ENCODE data around the gene TAF1C. TPM values are rescaled to one million over a fixed set of nuclear protein-coding genes. Genes with fewer than 3 reads are reported as not detected.

Gene TAF1C
- total RNA-seq, 3 donors from 2014 or later = 29.5 to 52.7 (median 39.0) TPM

DNA sequence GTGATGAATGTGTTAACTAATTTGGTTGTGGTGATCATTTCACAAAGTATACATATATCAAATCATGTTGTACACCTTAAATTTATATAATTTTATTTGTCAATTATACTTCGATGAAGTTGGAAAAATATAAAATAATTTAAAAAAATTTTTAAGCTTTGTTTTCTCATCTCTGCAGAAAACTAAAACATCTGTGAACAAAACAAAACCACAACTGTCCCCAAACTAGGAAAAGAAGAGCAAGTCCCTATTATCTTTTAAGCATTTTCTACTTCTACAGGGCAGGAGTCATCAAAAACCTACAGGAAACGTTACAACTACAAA lies 48.4 kb downstream of the TAF1C start:
- TF ChIP-seq, protein P1, sequence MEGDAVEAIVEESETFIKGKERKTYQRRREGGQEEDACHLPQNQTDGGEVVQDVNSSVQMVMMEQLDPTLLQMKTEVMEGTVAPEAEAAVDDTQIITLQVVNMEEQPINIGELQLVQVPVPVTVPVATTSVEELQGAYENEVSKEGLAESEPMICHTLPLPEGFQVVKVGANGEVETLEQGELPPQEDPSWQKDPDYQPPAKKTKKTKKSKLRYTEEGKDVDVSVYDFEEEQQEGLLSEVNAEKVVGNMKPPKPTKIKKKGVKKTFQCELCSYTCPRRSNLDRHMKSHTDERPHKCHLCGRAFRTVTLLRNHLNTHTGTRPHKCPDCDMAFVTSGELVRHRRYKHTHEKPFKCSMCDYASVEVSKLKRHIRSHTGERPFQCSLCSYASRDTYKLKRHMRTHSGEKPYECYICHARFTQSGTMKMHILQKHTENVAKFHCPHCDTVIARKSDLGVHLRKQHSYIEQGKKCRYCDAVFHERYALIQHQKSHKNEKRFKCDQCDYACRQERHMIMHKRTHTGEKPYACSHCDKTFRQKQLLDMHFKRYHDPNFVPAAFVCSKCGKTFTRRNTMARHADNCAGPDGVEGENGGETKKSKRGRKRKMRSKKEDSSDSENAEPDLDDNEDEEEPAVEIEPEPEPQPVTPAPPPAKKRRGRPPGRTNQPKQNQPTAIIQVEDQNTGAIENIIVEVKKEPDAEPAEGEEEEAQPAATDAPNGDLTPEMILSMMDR (IDR thresholded peaks at IDR 0.05) = no peak
- no peak for TF ChIP-seq POLR2A (IDR thresholded peaks at IDR 0.05)
- no peak for TF ChIP-seq POLR2AphosphoS5 (IDR thresholded peaks at IDR 0.05)
- no peak for DNase-seq (ENCODE audit: low spot score in 2 of 2)
- no peaks in the 10 kb centered on the region for H3K36me3 ChIP-seq
- no peaks in the 10 kb centered on the region for H3K4me1 ChIP-seq
- no peaks in the 10 kb centered on the region for H3K9me3 ChIP-seq
- intact Hi-C loops (cut with DNase I; ENCODE audit: low total_unique reads) = no loop called here
- no peak overlapping the region for H3K4me3 ChIP-seq
- no peak overlapping the region for H3K27ac ChIP-seq
- no peaks in the 10 kb centered on the region for H3K27me3 ChIP-seq

DNA sequence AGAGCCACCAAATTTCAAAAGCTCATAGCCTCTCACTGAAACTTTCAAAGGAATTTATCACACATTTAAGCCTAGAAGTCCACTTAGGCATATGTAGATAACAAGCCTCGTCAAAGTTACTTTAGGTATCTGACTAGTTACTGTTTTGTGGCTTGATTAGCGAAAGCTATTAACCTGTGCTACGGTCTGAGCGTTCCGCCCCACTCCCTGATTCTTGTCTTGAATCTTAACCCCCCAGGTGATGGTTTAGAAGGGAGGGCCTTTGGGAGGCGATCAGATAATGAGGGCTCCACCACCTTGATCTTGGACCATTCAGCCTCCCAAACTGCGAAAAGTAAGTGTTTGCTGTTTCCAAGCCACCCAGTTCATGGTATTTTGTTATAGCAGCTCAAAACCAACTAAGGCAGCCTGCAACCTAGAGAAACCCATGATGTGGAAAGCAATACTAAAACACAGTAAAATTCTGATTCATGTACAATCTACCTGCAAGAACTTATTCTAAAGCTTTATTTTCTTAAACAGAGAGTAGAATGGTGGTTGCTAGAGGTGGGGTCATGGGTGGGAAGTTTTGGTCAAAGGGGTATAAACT lies 49.0 kb downstream of the TAF1C start:
- H3K27ac ChIP-seq = no peak overlapping the region
- TF ChIP-seq POLR2A (IDR thresholded peaks at IDR 0.05) (no peak), POLR2AphosphoS5 (IDR thresholded peaks at IDR 0.05) (no peak)
- TF ChIP-seq, protein P1 (IDR thresholded peaks at IDR 0.05) = no peak
- no peaks in the 10 kb centered on the region for H3K9me3 ChIP-seq
- H3K36me3 ChIP-seq = no peaks in the 10 kb centered on the region
- no peak overlapping the region for H3K4me3 ChIP-seq
- H3K27me3 ChIP-seq = no peaks in the 10 kb centered on the region
- H3K4me1 ChIP-seq = no peaks in the 10 kb centered on the region
- intact Hi-C loops (cut with DNase I; ENCODE audit: low total_unique reads) = no loop called here
- peak in 1 of 2 donors; percentile 2 for DNase-seq (ENCODE audit: low spot score in 2 of 2)

DNA sequence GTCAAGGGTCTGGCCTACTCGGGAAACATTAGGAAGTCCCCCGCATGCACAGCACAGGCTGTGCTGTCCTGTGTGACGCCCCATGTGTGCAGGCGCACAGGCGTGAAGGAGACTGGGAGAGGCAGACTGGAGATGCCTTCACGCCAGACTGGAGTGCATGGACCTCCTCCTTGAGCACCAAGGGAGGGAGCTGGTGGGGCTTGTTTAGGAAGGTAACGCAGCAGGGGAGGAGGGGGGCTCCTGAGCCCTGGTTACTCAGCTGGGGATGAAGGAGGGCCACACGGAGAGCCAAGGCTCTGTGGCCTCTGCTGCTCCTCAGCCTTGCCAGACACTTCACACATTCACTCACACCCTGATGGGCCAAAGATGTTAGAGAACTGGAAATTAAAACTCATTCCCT lies 49.6 kb downstream of the TAF1C start:
- intact Hi-C loops (cut with DNase I; ENCODE audit: low total_unique reads) = no loop called here
- Histone ChIP-seq H3K4me3 (no peak overlapping the region), H3K27ac (no peak overlapping the region), H3K9me3 (no peaks in the 10 kb centered on the region), H3K36me3 (no peaks in the 10 kb centered on the region), H3K27me3 (no peaks in the 10 kb centered on the region), H3K4me1 (no peaks in the 10 kb centered on the region)
- TF ChIP-seq, protein P1 (IDR thresholded peaks at IDR 0.05) = no peak
- TF ChIP-seq POLR2AphosphoS5 (IDR thresholded peaks at IDR 0.05) = no peak
- TF ChIP-seq POLR2A (IDR thresholded peaks at IDR 0.05) = no peak
- DNase-seq (ENCODE audit: low spot score in 2 of 2) = peak in 1 of 2 donors; percentile 12

DNA sequence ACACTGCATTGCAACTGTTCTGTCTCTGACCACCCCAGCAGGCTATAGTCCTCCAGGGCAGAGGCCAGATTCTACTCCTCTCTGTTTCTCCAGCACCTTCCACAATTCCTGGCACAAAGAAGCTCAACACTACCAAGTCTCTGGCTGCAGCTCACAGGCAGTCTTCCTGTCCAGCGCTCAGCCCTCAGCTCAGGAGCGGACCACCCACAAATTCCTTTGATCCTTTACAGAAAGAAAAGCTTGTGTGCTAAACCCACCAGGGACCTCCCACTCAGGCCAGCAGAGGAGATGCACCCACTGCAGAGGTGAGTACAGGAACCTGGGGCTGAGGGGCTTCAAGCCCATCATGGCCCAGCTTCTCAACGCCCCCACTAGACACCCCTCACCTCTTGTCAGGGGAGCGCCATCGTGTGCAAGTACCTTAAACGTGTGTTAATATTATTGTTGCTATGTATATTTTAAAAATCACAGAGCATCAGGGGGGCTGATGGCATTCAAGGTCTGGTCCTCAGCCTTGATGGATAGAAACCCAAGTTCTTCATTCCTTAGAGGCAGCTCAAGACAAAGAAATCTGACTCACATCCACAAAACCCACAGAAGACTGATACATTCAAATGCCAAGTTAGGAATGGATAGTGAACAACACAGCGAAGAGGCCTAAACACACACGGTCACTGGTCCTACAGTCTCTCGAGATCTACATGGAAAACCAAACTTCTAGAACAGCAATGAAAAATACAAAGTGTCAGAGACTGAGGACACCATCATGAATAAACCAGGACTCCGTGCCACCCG lies 50.3 kb downstream of the TAF1C start:
- Histone ChIP-seq H3K27ac (no peak overlapping the region), H3K4me3 (no peak overlapping the region), H3K9me3 (no peaks in the 10 kb centered on the region), H3K36me3 (no peaks in the 10 kb centered on the region), H3K4me1 (no peaks in the 10 kb centered on the region), H3K27me3 (no peaks in the 10 kb centered on the region)
- TF ChIP-seq POLR2AphosphoS5 (IDR thresholded peaks at IDR 0.05) = no peak
- TF ChIP-seq, protein P1 (IDR thresholded peaks at IDR 0.05) = no peak
- no peak for TF ChIP-seq POLR2A (IDR thresholded peaks at IDR 0.05)
- no peak for DNase-seq (ENCODE audit: low spot score in 2 of 2)
- intact Hi-C loops (cut with DNase I; ENCODE audit: low total_unique reads) = no loop called here

DNA sequence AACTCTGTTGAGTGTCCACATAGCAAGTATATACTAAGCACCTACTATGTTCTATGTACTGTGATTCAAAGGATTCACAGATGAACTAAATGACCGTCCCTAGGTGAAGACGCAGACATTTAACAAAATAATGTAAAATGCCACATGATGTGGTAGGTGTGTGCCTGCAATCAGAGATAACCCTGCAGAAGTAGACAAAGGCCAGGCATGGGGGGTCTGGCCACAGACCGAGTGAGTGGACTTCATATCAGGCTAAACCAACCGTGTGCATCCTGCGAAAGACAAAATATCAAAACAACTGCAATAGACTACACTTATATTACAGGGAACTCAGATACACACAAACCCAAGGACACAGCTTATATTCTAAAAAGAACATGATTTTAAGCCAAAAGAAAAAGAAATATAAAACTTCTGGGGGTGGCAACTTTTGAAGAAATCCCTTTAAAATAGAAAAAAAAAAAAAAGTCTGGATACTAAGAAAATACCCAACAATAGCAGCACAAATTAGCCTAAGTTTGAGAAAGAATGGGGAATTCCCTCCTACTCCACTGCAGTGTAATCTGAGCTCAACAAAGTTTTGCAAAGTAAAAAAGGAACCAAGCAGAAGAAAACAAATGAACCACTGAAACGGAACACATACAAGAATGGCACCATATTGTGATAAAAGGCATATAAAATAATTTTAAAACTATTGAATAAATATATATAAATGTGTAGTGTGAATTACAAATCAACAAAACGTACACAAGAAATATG lies 54.2 kb downstream of the TAF1C start:
- H3K27ac ChIP-seq = no peak overlapping the region
- no peaks in the 10 kb centered on the region for H3K9me3 ChIP-seq
- no peak for DNase-seq (ENCODE audit: low spot score in 2 of 2)
- intact Hi-C loops (cut with DNase I; ENCODE audit: low total_unique reads) = no loop called here
- no peaks in the 10 kb centered on the region for H3K36me3 ChIP-seq
- H3K27me3 ChIP-seq = no peaks in the 10 kb centered on the region
- no peak overlapping the region for H3K4me3 ChIP-seq
- TF ChIP-seq POLR2A (IDR thresholded peaks at IDR 0.05) (no peak), POLR2AphosphoS5 (IDR thresholded peaks at IDR 0.05) (no peak)
- TF ChIP-seq, protein P1 (IDR thresholded peaks at IDR 0.05) = no peak
- H3K4me1 ChIP-seq = no peaks in the 10 kb centered on the region
